ENCODE results near the gene DIS3. TPM values are rescaled to one million over a fixed set of nuclear protein-coding genes. Genes with fewer than 3 reads are reported as not detected.

The DIS3 gene
- total and polyA plus RNA-seq, 9 of the 15 experiments (the other 6 are each of a cell fraction or from before 2014, with no cell fraction given): 6.0 to 48.9 (median 34.2) TPM

DNA sequence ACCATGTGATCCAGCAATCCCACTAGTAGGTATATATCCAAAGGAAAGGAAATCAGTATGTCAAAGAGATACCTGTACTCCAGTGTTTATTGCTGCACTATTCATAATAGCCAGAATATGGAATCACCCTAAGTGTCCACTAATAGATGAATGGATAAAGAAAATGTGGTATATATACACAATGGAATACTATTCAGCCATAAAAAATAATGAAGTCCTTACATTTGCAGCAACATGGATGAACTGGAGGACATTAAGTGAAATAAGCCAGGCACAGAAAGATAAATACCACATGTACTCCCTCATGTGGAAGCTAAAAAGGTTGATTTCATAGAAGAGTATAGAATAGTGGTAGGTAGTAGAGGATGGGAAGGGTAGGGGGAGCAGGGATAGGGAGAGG lies 30.5 kb downstream of the DIS3 start (continued):
- TF ChIP-seq CBX5 (IDR thresholded peaks at IDR 0.05; ENCODE audit: borderline replicate concordance, low read depth) (no peak), ZBTB17 (CRISPR knock-in tag; IDR thresholded peaks at IDR 0.05) (no peak), NCOA6 (IDR thresholded peaks at IDR 0.05) (no peak), ZFPM2 (CRISPR knock-in tag; IDR thresholded peaks at IDR 0.05) (no peak), CHD4 (IDR thresholded peaks at IDR 0.05; ENCODE audit: insufficient read depth, insufficient replicate concordance, low read depth, low read length, poor library complexity, severe bottlenecking) (no peak), ZNF583 (CRISPR knock-in tag; IDR thresholded peaks at IDR 0.05) (no peak)
- TF ChIP-seq, protein P1, sequence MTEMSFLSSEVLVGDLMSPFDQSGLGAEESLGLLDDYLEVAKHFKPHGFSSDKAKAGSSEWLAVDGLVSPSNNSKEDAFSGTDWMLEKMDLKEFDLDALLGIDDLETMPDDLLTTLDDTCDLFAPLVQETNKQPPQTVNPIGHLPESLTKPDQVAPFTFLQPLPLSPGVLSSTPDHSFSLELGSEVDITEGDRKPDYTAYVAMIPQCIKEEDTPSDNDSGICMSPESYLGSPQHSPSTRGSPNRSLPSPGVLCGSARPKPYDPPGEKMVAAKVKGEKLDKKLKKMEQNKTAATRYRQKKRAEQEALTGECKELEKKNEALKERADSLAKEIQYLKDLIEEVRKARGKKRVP (CRISPR knock-in tag; IDR thresholded peaks at IDR 0.05): no peak
- TF ChIP-seq, protein P2, sequence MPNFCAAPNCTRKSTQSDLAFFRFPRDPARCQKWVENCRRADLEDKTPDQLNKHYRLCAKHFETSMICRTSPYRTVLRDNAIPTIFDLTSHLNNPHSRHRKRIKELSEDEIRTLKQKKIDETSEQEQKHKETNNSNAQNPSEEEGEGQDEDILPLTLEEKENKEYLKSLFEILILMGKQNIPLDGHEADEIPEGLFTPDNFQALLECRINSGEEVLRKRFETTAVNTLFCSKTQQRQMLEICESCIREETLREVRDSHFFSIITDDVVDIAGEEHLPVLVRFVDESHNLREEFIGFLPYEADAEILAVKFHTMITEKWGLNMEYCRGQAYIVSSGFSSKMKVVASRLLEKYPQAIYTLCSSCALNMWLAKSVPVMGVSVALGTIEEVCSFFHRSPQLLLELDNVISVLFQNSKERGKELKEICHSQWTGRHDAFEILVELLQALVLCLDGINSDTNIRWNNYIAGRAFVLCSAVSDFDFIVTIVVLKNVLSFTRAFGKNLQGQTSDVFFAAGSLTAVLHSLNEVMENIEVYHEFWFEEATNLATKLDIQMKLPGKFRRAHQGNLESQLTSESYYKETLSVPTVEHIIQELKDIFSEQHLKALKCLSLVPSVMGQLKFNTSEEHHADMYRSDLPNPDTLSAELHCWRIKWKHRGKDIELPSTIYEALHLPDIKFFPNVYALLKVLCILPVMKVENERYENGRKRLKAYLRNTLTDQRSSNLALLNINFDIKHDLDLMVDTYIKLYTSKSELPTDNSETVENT (CRISPR knock-in tag; IDR thresholded peaks at IDR 0.05): no peak

DNA sequence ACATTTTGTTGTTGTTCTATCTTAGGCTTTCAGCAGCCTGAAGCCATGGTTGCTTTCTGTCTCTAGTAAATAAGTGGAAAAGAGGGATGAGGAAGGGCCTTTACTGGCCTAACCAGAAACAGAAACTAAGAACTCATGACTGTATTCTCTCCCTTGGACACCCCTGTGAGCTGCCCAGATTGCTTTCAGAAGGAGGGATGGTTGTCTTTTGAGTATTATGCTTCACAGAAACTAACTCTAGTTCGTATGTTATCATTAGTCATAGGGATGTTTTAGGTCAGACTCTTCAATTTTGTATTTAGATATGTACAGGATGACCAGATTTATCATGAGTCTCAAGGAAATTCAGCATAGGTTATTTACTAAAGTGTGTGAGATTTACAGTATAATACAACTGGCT lies 36.4 kb downstream of the DIS3 start:
- H4K20me1 ChIP-seq (replicated peaks; ENCODE audit: control insufficient read depth, insufficient read depth, low read length): no peaks in the 10 kb centered on the region
- H3K79me2 ChIP-seq (ENCODE audit: control insufficient read depth, insufficient read depth, low read length): peaks cover 19% of the 10 kb centered on the region; the same call in 2 of the 3 replicates
- no peak overlapping the region for H3K4me2 ChIP-seq (ENCODE audit: insufficient read depth, low read length)
- no peak overlapping the region for H3K9ac ChIP-seq (ENCODE audit: insufficient read depth in 1 of 2, low read depth in 2 of 2, low read length in 2 of 2)
- BruUV-seq (replicated peaks): no TSS peak
- DNase-seq (ENCODE audit: extremely low read depth in 1 of 4, low spot score in 3 of 4) (no peak), FAIRE-seq (no peak), ATAC-seq (no peak)
- intact Hi-C loops (cut with micrococcal nuclease): no loop called here
- H2AFZ ChIP-seq (ENCODE audit: low read depth, low read length): no peak overlapping the region
- POLR2A ChIA-PET: no interaction called here
- TF ChIP-seq KLF10 (CRISPR knock-in tag; IDR thresholded peaks at IDR 0.05) (no peak), THRAP3 (IDR thresholded peaks at IDR 0.05; ENCODE audit: borderline replicate concordance) (no peak), NCOA6 (IDR thresholded peaks at IDR 0.05) (no peak), POLR3A (IDR thresholded peaks at IDR 0.05; ENCODE audit: borderline replicate concordance, extremely low read depth, insufficient read depth, insufficient read length) (no peak)
- no peaks in the 10 kb centered on the region for H3K27me3 ChIP-seq (ENCODE audit: control insufficient read depth in 2 of 2, insufficient read depth in 2 of 2, low read length in 2 of 2)
- H3K4me1 ChIP-seq (replicated peaks in 1 of 2; ENCODE audit: control insufficient read depth in 2 of 2, insufficient read depth in 2 of 2, low read length in 2 of 2): no peaks in the 10 kb centered on the region
- in situ Hi-C loops (cut with MboI): no loop called here
- no peaks in the 10 kb centered on the region for H3K9me1 ChIP-seq (ENCODE audit: control insufficient read depth, insufficient read depth, low read length)
- 50% methylated on average over 1 of the region's 1 CpG for WGBS (ENCODE audit: insufficient coverage, low coverage, missing lambda C conversion rate)
- no peak overlapping the region for H3K27ac ChIP-seq (ENCODE audit: extremely low read depth, low read depth, low read length)
- no peaks in the 10 kb centered on the region for H3K9me3 ChIP-seq (replicated peaks; ENCODE audit: control insufficient read depth, insufficient read depth, low read depth, low read length)
- CTCF ChIA-PET (ENCODE audit: low intra/inter-chr PET ratio): no interaction called here
- peaks cover 77% of the 10 kb centered on the region for H3K36me3 ChIP-seq (ENCODE audit: control insufficient read depth, insufficient read depth, low read length)
- H3K4me3 ChIP-seq: no peak overlapping the region
